Measurements from ENCODE around the gene GAS2.

DNA sequence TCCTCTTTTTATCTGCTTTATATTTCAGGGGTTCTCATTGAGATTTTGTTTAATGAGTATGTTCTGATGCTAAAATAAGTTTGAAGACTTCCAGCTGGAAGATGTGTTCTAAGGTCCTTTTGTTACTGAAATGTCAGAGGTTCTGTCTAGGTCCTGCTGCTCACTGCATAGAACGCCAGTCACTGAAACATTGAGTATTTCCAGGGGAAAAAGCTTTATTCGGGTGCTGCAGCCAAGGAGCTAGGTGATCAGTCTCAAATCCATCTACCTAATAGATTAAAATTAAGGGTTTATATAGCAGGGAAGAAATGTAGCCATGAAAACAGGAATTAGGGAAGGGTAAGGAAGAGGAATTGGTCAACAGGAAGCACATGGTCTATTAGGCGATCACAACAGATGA lies 143.5 kb downstream of the GAS2 start:
- TF ChIP-seq POLR2A (IDR thresholded peaks at IDR 0.05): no peak
- TF ChIP-seq, protein P1, sequence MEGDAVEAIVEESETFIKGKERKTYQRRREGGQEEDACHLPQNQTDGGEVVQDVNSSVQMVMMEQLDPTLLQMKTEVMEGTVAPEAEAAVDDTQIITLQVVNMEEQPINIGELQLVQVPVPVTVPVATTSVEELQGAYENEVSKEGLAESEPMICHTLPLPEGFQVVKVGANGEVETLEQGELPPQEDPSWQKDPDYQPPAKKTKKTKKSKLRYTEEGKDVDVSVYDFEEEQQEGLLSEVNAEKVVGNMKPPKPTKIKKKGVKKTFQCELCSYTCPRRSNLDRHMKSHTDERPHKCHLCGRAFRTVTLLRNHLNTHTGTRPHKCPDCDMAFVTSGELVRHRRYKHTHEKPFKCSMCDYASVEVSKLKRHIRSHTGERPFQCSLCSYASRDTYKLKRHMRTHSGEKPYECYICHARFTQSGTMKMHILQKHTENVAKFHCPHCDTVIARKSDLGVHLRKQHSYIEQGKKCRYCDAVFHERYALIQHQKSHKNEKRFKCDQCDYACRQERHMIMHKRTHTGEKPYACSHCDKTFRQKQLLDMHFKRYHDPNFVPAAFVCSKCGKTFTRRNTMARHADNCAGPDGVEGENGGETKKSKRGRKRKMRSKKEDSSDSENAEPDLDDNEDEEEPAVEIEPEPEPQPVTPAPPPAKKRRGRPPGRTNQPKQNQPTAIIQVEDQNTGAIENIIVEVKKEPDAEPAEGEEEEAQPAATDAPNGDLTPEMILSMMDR (IDR thresholded peaks at IDR 0.05): no peak

Data from body of pancreas (tissue), 4 donors.